Activated CD8-positive, alpha-beta memory T cell treated with anti-CD3 and anti-CD28 coated beads, Interleukin-2, amount 50 U/mL, for 24 hours (primary cell): ENCODE data around the gene CCDC38.
"Not testable (repeated sequence)": the region's sequence is repeated elsewhere in the genome, so short reads cannot be mapped to it uniquely, and the experiment has no call there.

Experiments
- DNase-seq: peaks from one replicate; pipeline ENCODE4 v3.0.0-alpha.2; 2020; ENCODE audit errors: extremely low read depth

The CCDC38 gene

DNA sequence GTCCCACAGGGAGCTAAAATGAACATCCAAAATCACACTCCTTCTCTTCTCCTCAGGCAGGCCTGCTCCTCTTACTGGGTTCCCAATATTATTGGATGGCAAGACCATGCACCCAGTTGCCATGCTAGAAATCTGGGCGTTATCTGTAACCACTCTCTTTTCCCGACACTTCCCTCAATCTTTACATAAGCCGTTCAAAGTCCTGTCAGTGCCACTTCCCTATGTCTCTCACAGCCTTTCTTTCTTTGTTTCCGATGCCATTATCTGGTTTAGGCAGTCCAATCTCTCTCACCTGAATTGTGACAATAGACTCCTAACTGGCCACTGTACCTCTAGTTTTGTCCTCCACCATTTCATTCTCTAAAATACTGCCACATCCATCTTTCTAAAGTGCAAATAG lies 59.5 kb downstream of the CCDC38 start:
- no peak for DNase-seq

DNA sequence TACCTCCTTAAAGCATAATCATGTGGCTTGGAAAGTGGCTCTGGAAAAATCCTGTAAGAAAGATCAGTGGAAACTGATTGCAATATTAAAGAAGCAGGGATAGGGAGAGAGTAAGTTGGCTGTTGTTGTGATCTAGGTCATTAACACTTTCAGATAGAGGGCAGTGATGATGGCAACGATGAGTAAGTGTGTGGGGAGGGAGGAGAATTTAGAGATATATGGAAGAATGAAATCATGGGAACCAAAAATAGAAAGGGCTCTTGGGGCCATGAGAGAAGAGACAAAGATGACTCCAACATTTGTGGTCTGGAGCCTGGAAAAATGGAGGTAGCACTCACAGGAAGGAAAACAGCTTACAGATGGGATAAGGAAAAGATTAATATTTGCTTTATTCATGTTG lies 60.3 kb downstream of the CCDC38 start:
- no peak for DNase-seq

DNA sequence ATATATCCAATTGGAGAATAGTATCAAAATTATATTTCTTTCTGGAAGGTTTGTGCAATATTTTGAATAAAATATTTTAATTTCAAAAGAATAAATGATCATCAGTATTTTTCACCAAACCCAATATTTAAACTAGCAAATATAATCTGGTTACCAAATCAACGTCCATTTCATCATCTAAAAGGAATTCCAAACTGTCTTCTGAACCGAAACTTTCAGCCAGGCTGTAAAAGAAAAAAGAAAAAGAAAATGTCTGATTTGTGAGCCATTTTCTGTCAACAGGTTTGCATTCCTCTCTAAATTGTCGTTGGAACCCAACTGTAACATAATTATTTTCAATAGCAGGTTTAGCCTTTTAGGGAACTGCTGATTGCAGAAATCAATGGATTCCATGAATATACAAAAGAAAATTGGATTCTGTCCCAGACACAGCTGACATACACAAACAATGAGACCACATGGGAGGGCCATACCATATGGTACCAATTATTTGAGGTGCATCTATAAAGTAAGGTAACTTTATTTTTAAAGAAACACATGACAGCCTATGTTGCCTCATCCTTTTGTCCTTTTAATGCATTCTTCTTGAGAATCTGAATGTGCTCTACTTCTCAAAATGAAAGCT lies 61.0 kb downstream of the CCDC38 start:
- no peak for DNase-seq

DNA sequence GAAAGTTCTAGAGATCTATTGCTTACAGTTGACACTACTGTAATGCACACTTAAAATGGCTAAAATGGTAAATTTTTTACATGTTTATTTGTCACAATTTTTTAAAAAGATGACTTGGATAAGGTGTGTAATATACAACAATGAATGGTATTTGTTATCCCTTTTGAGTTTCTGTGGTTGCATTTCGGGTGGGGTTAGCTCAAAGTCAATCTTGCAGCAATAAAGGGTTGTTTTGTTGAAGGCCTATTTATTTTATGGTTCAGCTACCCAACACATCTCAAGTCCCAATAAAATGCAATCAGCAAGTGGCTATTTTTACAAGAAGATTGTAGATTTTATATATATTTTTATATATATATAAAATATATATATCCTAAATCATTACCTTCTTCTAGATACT lies 61.5 kb downstream of the CCDC38 start:
- DNase-seq = no peak

DNA sequence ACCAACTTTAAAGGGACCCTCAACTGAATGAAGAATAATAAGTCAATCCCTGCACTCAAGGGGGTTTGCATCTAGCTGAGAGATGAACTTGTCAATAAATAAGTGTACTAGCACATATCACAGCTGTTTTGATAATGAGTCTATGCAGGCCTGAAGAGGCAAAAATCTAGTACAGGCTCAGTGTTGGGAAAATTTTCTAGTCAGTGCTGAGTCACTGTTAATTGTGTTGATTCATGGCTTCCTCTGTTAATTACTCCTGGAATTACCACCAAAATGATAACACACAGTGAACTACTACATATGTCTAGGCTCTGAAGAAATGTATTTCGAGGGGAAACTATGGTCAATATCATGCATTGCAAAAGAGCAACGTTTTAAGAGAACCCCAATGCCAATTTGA lies 64.8 kb downstream of the CCDC38 start:
- no peak for DNase-seq

DNA sequence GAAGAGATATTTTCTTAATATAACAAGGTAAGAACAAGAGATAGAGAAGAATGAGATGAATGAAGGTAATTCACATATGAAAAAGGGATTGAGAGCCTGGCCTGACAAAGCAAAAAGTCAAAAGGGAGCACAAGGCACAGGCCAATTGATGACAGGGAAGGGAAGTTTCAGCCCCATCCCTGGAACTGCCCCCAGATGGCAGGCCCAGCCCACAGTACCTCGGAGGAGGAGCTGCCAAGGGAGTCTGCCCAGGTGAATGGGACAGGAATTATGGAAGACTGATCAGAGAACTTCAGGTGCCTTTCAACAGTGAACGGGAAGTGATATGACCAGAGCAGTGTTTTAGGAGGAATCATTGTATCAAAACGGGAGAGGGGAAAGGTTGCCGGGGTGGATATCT lies 68.0 kb downstream of the CCDC38 start:
- DNase-seq = no peak

DNA sequence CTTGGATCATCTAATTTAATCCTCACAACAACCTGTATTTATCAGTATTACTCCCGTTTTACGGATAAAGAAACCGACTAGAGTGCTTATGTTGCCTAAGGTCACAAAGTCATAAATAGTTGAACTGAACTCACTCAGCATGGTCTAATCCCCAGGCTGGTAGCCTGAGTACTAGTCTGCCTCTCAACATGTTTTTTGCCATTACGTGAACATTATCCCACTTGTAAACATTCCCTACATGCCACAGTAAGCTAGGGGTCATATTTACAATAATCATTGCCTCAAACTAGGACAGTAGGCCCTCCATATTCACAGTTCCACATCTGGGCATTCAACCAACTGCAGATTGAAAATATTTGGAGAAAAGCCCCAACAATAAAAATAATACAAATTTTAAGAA lies 71.5 kb downstream of the CCDC38 start:
- no peak for DNase-seq

DNA sequence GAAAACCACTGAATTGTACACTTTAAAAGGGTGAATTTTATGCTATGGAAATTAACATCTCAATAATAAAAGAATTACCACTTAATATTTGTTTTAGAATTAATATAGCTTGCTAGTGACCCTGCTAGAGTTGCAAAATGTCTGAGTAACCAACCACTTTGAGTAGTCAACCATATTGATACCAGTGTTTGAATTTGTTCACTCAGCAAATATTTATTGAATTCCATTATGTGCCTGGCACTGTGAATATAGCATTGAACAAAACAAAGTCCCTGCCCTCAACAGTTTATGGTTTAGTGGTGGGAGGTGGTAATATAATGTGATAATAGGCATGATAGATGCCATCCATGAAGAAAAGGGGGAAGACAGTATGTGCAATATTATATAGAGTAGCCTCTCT lies 79.1 kb downstream of the CCDC38 start:
- DNase-seq = no peak

DNA sequence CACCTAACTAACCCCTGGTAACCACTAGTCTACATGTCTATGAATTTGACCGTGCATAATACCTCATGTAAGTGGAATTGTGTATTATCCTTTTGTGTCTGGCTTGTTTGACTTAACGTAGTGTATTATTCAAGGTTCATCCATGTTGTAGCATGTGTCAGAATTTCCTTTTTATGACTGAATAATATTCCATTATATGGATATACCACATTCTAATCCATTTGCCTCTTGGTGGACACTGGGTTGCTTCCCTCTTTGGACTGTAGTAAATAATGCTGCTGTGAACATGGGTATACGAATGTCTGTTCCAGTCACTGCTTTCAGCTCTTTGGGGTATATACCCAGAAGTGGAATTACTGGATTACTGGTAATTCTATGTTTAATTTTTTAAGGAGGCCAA lies 80.4 kb downstream of the CCDC38 start:
- no peak for DNase-seq

DNA sequence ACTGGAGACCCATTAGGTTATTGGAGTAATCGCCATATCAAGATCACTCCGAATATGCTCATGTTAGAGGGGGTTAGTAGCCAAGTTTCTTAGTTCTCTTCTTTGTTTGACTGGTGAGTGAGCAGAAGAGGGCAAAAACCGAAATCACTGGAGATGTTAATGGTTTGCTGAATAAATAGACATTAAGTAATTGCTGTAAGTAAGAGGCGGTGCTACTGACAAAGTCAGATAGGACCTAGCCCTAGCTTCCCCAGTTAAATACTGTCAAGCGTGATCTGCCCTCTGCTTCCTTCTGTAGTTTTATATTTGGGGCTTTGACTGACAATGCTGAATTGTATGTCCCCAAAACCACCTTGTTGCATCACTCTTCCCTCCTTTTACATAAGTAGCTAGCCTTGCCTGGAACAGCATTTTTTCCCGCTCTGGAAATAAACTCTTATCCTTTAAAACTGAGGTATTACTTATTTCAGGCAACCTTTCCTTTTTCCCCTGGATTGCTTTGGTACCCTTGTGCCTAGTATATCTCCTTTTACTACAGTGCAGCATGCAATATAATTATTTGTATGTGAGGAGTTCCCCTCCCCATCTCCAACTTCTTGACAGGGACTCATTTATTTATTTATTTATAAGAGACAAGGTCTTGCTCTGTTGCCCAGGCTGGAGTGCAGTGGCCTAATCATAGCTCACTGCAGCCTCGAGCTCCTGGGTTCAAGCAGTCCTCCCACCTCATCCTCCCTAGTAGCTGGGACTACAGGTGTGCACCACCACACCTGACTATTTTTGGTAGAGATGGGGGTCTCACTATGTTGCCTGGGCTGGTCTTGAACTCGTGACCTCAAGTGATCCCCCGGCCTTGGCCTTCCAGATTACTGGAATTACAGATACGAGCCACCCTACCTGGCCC lies 82.2 kb downstream of the CCDC38 start:
- DNase-seq = no peak

DNA sequence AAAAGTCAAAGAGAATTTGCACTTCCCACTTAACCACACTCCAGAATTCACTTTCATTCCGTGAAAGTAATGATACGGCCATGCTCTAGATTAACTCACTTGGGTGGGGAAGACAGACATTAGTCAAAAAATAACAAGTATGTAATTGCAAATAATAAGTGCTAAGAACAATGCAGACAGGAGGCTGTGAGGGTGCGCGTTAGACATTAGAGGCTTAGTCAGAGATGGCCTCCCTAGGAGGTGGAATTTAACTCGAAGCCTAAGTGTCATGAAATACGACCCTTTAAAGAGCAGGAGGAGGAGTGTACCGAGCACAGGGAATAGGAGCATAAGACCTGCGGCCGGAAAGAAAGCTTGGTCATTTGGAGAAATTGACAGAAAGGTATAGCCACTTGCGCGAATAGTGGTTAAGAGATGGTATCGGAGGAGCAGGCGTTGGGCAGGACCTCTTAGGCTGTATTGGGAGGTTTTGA lies 83.0 kb downstream of the CCDC38 start:
- DNase-seq = no peak

DNA sequence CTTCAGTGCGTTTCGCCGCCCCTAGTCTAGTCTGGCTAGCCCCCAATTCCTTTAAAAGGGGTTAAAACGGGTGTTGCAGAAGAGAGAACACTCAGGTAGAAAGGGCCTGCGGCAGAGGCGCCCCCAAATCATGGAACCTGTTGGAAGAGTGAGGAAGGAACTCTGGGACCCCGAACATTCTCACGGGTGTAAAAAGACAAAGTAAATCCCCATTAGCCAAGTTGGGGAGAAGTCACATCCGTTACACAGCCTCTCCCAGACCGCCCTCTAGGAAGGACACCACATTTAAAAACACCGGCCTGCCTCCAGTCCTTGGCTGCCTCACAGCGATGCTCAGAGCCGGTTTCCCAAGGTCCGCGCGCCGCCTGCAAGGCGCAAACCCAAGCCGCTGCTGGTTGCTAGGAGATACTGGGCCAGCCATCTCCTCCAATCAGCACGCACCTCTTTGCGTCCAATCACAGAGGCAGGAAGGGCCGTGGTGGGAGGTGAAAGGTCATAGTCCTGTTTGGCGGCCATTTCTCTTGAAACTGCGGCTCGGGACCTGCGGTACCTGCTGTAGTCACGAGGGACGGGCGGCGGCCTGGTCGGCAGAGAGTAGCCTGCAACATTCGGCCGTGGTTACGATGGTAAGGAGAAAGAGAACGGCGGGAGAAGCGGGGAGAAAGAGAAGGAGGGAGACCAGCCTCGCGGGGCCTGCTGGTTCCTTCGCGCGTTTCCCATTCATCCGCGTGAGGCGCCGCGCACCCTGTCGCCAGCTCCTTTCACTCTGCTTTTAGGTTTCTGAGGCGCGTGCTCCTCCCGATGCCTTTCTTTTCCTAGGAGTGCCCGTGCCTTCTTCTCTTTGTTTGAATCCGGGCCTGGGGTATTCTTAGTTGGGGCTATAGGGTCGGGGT lies 83.7 kb downstream of the CCDC38 start, which contains the start of gene SNRPF:
Gene SNRPF (plus strand): TSS at position 502 of the 893 bp plus-strand sequence. CDS start 122 bp downstream, at position 624.
- DNase-seq = peak; percentile 87

DNA sequence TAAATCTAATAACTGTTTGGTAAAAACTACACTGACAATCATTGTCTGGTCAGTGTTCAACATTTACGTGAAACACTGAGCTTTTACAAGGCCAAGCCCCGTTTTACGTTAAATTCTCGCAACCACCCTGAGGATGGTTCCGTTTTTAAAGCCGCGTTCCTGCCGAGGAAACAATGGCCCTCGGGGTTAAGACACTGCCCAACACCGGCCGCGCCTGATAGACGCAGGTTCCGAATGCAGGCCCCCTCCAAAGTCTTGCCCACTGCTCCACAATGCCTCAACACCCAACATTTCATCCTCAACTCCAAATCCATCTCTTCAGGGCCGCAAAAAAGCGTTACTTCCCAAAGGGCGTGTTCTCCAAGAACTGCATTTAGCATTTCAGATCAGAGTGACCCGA lies 84.6 kb downstream of the CCDC38 start:
- DNase-seq = no peak

DNA sequence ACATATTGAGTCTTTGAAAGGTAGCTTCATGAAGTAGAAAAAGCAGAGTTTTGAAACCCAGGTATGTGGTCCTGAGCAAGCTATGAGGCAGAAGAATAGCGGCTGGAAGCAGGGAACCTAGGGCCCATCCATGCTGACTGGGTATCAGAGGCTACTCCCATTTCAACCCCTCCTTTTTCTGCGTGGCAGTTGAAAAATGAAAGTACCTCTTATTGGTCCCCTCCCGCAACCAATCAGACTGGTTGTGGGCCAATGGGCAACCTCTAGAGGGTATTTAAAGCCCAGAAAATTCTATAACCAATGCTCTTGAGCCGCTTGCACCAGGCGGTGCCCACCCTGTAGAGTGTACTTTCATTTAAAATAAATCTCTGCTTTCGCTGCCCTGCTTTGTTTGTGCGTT lies 85.3 kb downstream of the CCDC38 start:
- DNase-seq = no peak

DNA sequence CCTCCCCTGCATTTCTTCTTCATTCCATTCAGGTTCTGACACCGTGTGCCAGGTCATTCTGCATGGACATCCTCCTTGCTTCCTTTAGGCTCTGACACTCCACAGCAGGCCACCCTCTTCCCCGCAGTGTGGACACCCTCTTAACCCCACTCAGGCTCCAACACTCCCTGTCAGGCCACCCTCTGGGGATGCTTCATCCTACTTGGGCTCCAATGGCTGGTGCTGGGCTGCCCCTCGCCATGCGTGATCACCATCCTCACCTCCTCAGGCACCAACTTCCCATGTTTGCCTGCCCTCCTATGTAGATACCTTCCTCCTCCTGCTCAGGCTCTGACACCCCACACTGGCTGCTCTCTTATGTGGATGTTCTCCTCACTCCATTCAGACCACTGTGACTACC lies 90.3 kb downstream of the CCDC38 start:
- DNase-seq = no peak

DNA sequence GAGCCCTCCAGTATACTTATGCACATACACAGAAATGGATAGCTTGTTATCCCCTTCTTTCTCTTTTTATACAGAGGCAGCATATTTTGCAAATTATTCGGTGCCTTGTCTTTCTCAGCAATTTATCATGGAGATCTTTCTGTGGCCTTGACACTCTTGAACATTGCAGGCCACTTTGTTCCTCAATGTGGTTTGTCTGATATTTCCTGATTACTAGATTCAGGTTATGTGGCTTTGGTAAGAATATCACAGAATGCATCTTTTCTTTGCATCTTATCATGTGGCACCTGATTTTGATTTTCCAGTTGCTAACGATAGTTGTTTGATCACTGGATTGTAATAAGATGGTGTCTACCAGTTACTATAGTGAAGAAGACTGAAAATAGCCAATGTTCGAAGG lies 90.8 kb downstream of the CCDC38 start:
- no peak for DNase-seq

DNA sequence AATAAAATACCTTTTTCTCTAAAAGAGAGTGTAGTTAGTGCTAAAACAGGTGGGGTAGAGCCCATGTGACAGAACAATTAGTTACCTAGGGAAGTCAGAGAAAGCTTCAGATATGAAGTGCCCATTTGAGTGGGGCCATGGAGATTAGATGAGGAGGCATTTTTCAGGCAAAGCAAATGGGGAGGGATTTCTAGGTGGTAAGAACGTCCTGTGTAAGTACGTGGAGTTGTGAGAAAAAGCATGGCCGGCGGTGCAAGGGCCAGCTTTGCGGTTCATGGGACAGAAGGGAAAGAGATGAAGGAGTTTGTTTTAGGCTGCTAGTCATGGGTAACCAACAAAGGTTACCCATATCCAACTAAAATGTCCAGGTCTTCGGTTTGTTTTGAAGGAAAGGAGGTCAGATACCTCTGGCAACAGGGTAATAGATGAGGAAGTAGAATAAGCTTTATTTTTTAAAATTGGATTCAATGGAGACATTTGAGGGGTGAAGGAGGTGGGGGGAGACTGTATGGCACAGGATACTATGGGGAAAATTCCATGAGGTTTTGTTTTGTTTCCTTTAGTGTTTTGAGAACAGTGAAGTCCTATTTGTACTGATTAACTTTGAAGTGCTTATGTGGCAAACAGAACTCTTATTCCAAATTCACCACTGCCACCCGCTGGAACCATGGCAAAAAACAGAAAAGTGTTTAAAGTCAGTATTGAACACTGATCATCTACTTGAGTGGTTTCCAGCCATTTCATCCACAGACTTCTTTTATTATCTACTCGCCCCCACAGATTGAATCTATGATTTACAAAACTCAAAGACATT lies 93.6 kb downstream of the CCDC38 start:
- DNase-seq = no peak

DNA sequence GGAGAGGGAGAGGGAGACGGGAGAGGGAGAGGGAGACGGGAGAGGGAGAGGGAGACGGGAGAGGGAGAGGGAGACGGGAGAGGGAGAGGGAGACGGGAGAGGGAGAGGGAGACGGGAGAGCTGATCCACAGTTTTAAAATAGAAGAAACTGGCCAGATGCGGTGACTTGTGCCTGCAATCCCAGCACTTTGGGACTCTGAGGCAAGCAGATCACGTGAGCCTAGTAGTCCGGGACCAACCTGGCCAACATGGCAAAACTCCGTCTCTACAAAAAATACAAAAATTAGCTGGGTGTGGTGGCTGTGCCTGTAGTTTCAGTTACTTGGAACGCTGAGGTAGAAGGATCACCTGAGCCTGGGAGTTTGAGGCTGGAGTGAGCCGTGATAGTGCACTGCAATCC lies 100.0 kb downstream of the CCDC38 start:
- DNase-seq = not testable (repeated sequence)

DNA sequence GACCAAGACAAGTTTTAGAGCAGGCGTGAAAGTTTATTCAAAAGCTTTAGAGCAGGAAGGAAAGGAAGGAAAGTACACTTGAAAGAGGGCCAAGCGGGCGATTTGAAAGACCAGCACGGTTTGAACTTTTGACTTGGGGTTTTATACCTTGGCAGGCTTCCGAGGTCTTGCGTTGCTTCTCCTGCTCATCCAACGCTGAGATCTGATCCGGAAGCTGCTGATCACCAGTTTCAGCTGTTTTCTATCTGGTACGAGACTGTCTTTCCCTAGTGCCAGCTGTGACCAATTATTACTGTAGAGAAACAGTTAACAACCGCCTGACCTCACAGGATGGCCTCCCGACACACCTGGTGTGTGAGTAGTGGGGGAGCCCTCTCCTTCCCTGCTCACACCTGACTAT lies 104.3 kb downstream of the CCDC38 start:
- DNase-seq = no peak

DNA sequence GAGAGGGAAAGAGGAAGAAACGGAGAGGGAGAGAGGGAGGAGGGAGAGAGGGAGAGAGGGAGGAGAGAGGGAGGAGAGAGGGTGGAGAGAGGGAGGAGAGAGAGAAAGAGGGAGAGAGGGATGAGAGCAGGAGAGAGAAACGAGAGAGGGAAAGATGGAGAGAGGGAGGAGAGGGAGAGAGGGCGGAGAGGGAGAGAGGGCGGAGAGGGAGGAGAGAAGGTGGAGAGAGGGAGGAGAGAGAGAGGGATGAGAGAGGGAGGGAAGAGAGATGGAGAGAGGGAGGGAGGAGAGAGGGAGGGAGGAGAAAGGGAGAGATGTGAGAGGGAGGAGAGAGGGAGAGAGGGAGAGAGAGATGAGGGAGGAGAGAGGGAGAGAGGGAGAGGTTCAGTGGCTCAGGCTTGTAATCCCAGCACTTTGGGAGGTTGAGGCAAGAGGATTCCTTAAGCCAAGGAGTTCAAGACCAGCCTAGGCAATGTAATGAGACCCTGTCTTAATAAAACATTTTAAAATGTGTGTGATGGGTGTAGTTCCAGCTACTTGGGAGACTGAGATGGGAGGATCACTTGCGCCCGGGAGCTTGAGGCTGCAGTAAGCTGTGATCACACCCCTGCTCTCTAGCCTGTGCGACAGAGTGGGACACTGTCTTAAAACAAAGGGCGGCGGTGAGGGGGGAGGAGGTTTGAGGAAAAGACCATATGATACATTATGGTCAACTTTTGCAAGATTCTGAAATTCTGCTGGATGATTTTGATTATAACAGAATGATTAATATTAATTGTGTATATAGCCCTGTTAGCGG lies 105.0 kb downstream of the CCDC38 start:
- DNase-seq = no peak
